Smooth muscle cell (in vitro differentiated cells): ENCODE measurements around the gene CHRD. TPM values are rescaled to one million over a fixed set of nuclear protein-coding genes. Genes with fewer than 3 reads are reported as not detected.
A peak's percentile ranks its signal among the peaks of the same experiment; 100 is the strongest.

ENCODE experiments used
- DNase-seq: peaks from one replicate; lab custom pipeline; 2025; ENCODE audit not compliant: unreplicated experiment; lab: John Stamatoyannopoulos, UW
- H2AFZ ChIP-seq: fragments of 200-600 bp; sonication (generic); 2 replicates; pipeline ENCODE4 v1.6.0; 2016; ENCODE audit warnings: antibody characterized with exemption, low read depth, mild to moderate bottlenecking
- H3F3A ChIP-seq: fragments of 200-600 bp; sonication (generic); 2 replicates; pipeline ENCODE4 v1.6.0; 2017; ENCODE audit warnings: antibody characterized with exemption, low read depth
- H3K27ac ChIP-seq: fragments of 200-600 bp; sonication (generic); 2 replicates; pipeline ENCODE4 v1.5.1; 2016; ENCODE audit warnings: low read depth, mild to moderate bottlenecking
- H3K27me3 ChIP-seq: fragments of 200-600 bp; sonication (generic); 2 replicates; pipeline ENCODE4 v1.6.1; 2016; ENCODE audit warnings: low read depth, mild to moderate bottlenecking
- H3K36me3 ChIP-seq: fragments of 200-600 bp; sonication (generic); 2 replicates; pipeline ENCODE4 v1.5.1; 2016; ENCODE audit warnings: low read depth
- H3K4me1 ChIP-seq: fragments of 200-600 bp; sonication (generic); 2 replicates; pipeline ENCODE4 v1.5.1; 2016; ENCODE audit warnings: low read depth
- H3K4me2 ChIP-seq: fragments of 200-600 bp; sonication (generic); 2 replicates; pipeline ENCODE4 v1.6.0; 2016; ENCODE audit warnings: mild to moderate bottlenecking
- H3K4me3 ChIP-seq: fragments of 200-600 bp; sonication (generic); 2 replicates; pipeline ENCODE4 v1.5.1; 2016; ENCODE audit warnings: mild to moderate bottlenecking
- H3K79me2 ChIP-seq: fragments of 200-600 bp; sonication (generic); 2 replicates; pipeline ENCODE4 v1.6.0; 2016; ENCODE audit warnings: low read depth, mild to moderate bottlenecking
- H3K9ac ChIP-seq: fragments of 200-600 bp; sonication (generic); 2 replicates; pipeline ENCODE4 v1.6.0; 2016; ENCODE audit warnings: low read depth
- H3K9me3 ChIP-seq: fragments of 200-600 bp; sonication (generic); replicated peaks from 2 replicates; pipeline ENCODE4 v1.5.1; 2016; ENCODE audit warnings: low read depth
- H4K20me1 ChIP-seq: fragments of 200-600 bp; sonication (generic); 2 replicates; pipeline ENCODE4 v1.6.0; 2016; ENCODE audit warnings: low read depth
- CTCF ChIP-seq: fragments of 200-600 bp; sonication (generic); IDR thresholded peaks from 2 replicates; pipeline ENCODE4 v1.5.1; 2017; ENCODE audit warnings: borderline replicate concordance, mild to moderate bottlenecking, antibody characterized with exemption; ENCODE audit not compliant: insufficient read depth, poor library complexity, severe bottlenecking
- WGBS: methylation state at CpG from one replicate; pipeline ENCODE4 v1.1.7; 2016; ENCODE audit warnings: low lambda C conversion rate; 5-methylcytosine and 5-hydroxymethylcytosine counted together
- polyA plus RNA-seq: library from polyadenylated mRNA; unstranded; fragments of >200 nt; fragmentation: Nextera tagmentation; extraction: Ambion mirVana; gene quantifications from 2 replicates; pipeline ENCODE4 v1.2.1, GENCODE V29; 2016
- total RNA-seq: library from RNA; depleted of rRNA; stranded (reverse); fragments of >200 nt; gene quantifications from 2 replicates; pipeline ENCODE4 v1.2.3, GENCODE V29; 2014

CHRD gene
- total RNA-seq (1.5 and 7.1 TPM in 2 replicates), polyA plus RNA-seq (2.5 and 4.9 TPM in 2 replicates)

DNA sequence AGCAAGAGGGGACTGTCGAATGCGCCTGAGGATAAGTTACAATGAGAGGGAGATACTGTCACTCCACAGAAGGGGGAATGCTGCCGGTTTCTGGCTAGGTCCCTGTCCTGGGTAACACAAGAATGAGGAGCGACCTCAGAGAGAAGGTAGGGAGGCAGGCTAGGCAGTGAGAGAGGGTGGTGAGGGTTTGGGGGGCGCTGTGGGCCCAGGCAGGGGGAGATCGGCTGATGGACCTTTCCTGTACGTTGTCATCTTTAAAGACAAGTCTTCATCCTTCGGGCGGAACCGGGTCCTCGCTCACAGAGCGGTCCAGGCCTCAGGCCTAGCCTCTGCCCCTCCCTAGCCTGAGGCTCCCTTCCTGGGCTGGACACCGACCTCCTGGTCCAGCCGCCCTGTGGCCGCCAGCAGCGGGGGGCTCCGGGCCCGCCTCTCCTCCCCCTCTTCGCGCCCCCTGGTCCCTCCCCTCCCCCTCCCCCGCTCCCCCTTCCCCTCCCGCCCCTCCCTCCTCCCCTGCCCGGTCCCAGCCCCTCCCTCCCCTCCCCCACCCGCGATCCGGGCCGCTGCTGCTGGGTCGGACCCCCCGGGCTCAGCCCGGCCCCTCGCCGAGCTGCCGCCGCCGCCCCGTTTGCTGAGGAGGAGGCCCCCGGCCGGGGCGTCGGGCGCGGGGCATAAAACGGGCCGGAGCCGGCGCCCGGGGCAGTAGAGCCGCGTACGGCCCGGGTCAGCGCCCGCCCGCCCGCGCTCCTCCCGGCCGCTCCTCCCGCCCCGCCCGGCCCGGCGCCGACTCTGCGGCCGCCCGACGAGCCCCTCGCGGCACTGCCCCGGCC is at the start of gene CHRD:
Gene CHRD (plus strand): TSS at position 697 of the 827 bp plus-strand sequence. CDS start 265 bp downstream, outside the sequence.
- H3K4me1 ChIP-seq, result peaks cover 22% of the 10 kb centered on the region
- no peaks in the 10 kb centered on the region for H3K79me2 ChIP-seq
- no peak within 1 kb of the TSS for H2AFZ ChIP-seq
- no peaks in the 10 kb centered on the region for H4K20me1 ChIP-seq
- H3K9me3 ChIP-seq, result no peaks in the 10 kb centered on the region
- no peak within 1 kb of the TSS for H3K27ac ChIP-seq
- DNase-seq, result no peak
- H3K4me3 ChIP-seq, result peak within 1 kb of the TSS; percentile 57
- WGBS, result 22% methylated on average over 12 of the region's 71 CpGs
- no peaks in the 10 kb centered on the region for H3F3A ChIP-seq
- H3K4me2 ChIP-seq, result peak within 1 kb of the TSS; percentile 88
- no peak within 1 kb of the TSS for H3K9ac ChIP-seq
- H3K36me3 ChIP-seq, result no peaks in the 10 kb centered on the region
- peaks cover 18% of the 10 kb centered on the region for H3K27me3 ChIP-seq
- no peak for TF ChIP-seq CTCF

DNA sequence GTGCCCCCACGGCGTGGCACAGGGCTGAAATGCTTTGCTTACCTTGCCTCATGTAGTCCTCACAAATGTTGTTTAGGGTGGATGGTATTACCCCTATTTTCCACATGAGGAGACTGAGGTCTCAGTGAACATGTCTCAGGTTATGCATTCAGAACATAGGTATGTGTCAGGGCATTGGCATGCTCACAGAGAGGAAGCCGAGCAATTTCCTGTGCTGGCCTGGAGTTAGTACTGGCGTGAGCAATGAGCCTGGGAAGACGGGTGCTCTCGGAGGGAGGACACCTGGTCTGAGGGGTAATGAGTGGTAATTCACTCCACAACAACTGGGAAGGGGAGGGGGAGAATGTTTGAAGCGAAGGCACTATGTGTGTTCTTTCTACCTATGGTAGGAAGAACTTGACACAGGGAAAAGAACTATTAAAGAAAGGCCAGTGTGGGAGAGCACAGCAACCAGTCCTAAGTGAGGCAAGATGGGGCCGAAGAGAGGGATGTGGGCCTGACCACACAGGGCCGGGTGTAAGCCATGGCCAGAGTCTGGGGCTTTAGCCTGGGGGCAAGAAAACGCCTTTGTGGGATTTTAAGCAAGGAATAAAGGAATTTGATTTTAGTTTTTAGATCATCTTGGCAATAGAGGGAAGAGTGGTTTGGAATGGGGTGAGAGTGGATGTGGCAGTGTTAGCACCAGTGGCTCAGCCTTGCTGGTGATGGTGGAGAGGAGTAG is 47.3 kb upstream of the CHRD start:
- Histone ChIP-seq H3K4me3 (no peak overlapping the region), H3K9me3 (no peaks in the 10 kb centered on the region), H3K79me2 (peaks cover 27% of the 10 kb centered on the region), H4K20me1 (peaks cover 82% of the 10 kb centered on the region), H3K27me3 (no peaks in the 10 kb centered on the region), H3K4me2 (no peak overlapping the region), H3K9ac (peak overlapping the region; percentile 61), H3K36me3 (peaks cover 10% of the 10 kb centered on the region), H3K27ac (peak overlapping the region; percentile 100), H3F3A (peaks cover 57% of the 10 kb centered on the region), H3K4me1 (peaks cover 14% of the 10 kb centered on the region), H2AFZ (no peak overlapping the region)
- TF ChIP-seq CTCF, result no peak
- 70% methylated on average over 10 of the region's 10 CpGs for WGBS
- DNase-seq, result no peak

DNA sequence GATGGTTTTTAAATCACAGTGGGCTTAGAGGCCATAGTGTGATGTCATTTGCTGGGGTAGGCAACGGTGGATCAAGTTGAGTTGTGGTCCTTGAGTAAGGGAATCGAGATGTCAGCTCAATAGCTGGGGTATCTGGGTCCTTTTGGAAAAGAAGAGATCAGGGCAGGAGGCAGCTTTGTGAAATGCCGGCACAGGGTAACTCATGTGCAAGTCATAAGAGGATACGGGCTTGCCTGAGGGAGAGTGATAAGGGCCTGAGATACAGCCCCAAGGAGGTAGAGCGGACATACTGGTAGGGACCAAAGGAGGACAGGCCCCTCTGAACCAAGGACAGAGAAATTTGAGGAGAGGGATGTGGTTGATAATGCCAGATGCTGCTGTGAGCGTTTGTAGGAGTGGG is 46.7 kb upstream of the CHRD start:
- DNase-seq, result no peak
- no peak overlapping the region for H3K4me2 ChIP-seq
- peak overlapping the region; percentile 61 for H3K9ac ChIP-seq
- peaks cover 57% of the 10 kb centered on the region for H3F3A ChIP-seq
- peak overlapping the region; percentile 100 for H3K27ac ChIP-seq
- H4K20me1 ChIP-seq, result peaks cover 80% of the 10 kb centered on the region
- peaks cover 10% of the 10 kb centered on the region for H3K36me3 ChIP-seq
- no peak overlapping the region for H3K4me3 ChIP-seq
- 85% methylated on average over 6 of the region's 6 CpGs for WGBS
- no peak overlapping the region for H2AFZ ChIP-seq
- no peak for TF ChIP-seq CTCF
- no peaks in the 10 kb centered on the region for H3K27me3 ChIP-seq
- H3K9me3 ChIP-seq, result no peaks in the 10 kb centered on the region
- peaks cover 14% of the 10 kb centered on the region for H3K4me1 ChIP-seq
- peaks cover 33% of the 10 kb centered on the region for H3K79me2 ChIP-seq
